ENCODE data around the gene MTERF1.

The MTERF1 gene, protein sequence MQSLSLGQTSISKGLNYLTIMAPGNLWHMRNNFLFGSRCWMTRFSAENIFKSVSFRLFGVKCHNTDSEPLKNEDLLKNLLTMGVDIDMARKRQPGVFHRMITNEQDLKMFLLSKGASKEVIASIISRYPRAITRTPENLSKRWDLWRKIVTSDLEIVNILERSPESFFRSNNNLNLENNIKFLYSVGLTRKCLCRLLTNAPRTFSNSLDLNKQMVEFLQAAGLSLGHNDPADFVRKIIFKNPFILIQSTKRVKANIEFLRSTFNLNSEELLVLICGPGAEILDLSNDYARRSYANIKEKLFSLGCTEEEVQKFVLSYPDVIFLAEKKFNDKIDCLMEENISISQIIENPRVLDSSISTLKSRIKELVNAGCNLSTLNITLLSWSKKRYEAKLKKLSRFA

DNA sequence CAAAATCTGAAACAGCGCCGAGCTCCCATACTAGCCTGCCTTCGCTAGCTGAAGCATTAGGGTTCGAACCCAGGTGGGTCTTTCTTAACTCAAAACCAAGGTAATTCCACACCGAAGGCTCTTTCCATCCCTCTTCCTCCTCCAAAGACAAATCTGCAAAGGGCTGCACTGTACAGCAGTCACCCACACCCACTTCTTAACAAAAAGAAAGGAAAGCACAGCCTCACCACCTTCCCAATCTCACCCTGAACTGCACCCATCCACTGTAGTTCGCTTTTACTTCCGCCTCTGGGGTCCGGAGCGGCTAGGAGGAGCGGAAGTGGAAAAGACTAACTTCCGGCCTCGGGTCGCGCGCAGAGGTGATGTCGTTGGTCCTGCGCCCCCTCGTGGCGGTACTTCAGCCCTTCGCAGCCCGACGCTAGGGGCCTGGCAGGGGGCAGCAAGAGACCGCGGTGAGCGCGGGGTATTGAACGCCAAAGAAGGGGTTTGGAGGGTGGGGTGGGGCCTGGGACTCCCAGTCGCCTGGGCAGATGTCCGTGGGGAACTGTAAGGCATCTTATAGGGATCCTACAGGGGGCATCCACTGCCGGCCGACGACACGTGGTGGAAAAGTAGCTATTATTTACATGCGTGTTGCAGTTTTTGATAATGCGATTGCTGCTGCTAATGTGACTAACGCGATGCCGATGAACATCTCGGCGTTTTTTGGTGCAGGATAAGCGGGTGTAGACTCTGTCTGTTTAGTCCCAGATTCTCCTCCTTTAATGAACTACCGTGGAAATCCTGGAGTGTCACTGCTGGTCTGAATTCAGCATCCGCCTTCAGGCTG is at the start of gene MTERF1:
MTERF1 (minus strand) TSS at position 290 of the 829 bp plus-strand sequence. CDS start 619 bp downstream, outside the sequence.
- peak within 1 kb of the TSS; percentile 13 for H3K27ac ChIP-seq
- H2AFZ ChIP-seq, result peak within 1 kb of the TSS; percentile 92
- H3K79me2 ChIP-seq, result peaks cover 7% of the 10 kb centered on the region
- H3K36me3 ChIP-seq (ENCODE audit: control insufficient read depth, insufficient read depth, low read length), result no peaks in the 10 kb centered on the region
- peak within 1 kb of the TSS; percentile 81 for H3K4me3 ChIP-seq (ENCODE audit: low read depth, low read length)
- TF ChIP-seq, protein P1, sequence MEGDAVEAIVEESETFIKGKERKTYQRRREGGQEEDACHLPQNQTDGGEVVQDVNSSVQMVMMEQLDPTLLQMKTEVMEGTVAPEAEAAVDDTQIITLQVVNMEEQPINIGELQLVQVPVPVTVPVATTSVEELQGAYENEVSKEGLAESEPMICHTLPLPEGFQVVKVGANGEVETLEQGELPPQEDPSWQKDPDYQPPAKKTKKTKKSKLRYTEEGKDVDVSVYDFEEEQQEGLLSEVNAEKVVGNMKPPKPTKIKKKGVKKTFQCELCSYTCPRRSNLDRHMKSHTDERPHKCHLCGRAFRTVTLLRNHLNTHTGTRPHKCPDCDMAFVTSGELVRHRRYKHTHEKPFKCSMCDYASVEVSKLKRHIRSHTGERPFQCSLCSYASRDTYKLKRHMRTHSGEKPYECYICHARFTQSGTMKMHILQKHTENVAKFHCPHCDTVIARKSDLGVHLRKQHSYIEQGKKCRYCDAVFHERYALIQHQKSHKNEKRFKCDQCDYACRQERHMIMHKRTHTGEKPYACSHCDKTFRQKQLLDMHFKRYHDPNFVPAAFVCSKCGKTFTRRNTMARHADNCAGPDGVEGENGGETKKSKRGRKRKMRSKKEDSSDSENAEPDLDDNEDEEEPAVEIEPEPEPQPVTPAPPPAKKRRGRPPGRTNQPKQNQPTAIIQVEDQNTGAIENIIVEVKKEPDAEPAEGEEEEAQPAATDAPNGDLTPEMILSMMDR (IDR thresholded peaks at IDR 0.05), result peak; percentile 99
- H3K4me2 ChIP-seq (ENCODE audit: low read length), result peak within 1 kb of the TSS; percentile 87
- H3K9me3 ChIP-seq (ENCODE audit: control insufficient read depth, low read length), result no peaks in the 10 kb centered on the region
- peaks cover 8% of the 10 kb centered on the region for H3K4me1 ChIP-seq
- H3K27me3 ChIP-seq (ENCODE audit: control insufficient read depth, insufficient read depth, low read length), result no peaks in the 10 kb centered on the region
- peak within 1 kb of the TSS; percentile 34 for H3K9ac ChIP-seq

- no peak overlapping the region for H3K27ac ChIP-seq
These were observed 49.0 kb upstream of the MTERF1 start for GRCh38 chr7:91929463-91929862.

DNA sequence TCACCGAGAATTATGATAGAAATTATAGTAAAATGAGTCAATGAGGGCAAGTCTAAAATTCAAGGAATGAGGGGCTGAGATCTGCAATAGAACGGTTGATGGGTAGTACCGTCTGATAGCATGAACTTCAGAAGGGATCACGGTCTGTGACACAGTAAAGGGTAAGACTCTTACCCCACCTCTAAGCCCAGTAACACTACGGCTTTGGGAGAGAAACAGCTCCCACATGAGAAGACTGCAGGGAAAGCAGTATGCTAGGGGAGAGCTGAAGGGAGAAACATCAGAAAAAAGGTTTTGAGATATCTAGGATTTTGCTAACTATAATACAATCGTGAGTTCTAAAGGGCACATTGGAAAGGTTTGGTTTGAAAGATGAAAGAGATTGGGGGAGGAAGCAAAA is 47.4 kb upstream of the MTERF1 start:
- no peak overlapping the region for H3K4me2 ChIP-seq (ENCODE audit: low read length)
- H3K27me3 ChIP-seq (ENCODE audit: control insufficient read depth, insufficient read depth, low read length), result no peaks in the 10 kb centered on the region
- H3K36me3 ChIP-seq (ENCODE audit: control insufficient read depth, insufficient read depth, low read length), result no peaks in the 10 kb centered on the region
- no peak overlapping the region for H3K4me3 ChIP-seq (ENCODE audit: low read depth, low read length)
- no peak overlapping the region for H3K27ac ChIP-seq
- no peaks in the 10 kb centered on the region for H3K9me3 ChIP-seq (ENCODE audit: control insufficient read depth, low read length)
- no peaks in the 10 kb centered on the region for H3K4me1 ChIP-seq
- no peak overlapping the region for H3K9ac ChIP-seq
- peak overlapping the region; percentile 31 for H2AFZ ChIP-seq
- TF ChIP-seq, protein P1 (IDR thresholded peaks at IDR 0.05), result no peak
- no peaks in the 10 kb centered on the region for H3K79me2 ChIP-seq

More at GRCh38 chr7:91929463-91929862, 49.0 kb upstream of the MTERF1 start:
- Histone ChIP-seq H3K4me2 (ENCODE audit: low read length) (no peak overlapping the region), H2AFZ (no peak overlapping the region), H3K36me3 (ENCODE audit: control insufficient read depth, insufficient read depth, low read length) (no peaks in the 10 kb centered on the region), H3K27me3 (ENCODE audit: control insufficient read depth, insufficient read depth, low read length) (no peaks in the 10 kb centered on the region), H3K9ac (no peak overlapping the region), H3K79me2 (no peaks in the 10 kb centered on the region), H3K4me3 (ENCODE audit: low read depth, low read length) (no peak overlapping the region), H3K9me3 (ENCODE audit: control insufficient read depth, low read length) (no peaks in the 10 kb centered on the region), H3K4me1 (no peaks in the 10 kb centered on the region)
- TF ChIP-seq, protein P1 (IDR thresholded peaks at IDR 0.05), result no peak

DNA sequence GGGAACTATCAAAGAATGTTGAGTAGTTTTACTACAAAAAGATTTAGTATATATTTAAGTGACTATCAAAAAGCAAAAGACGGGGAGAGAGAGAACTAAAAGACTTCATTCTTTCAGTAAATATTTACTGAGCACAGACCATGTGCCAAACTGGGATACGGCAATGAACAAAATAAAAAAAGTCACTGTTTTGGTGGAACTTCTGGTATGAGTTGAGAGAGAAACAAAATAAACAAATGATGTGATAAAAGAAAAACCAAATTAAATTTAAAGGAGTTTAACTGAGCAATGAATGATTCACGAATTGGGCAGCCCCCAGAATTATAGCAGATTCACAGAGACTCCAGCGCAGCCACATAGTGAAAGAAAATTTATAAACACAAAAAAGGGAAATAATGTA is 42.4 kb upstream of the MTERF1 start:
- no peaks in the 10 kb centered on the region for H3K36me3 ChIP-seq (ENCODE audit: control insufficient read depth, insufficient read depth, low read length)
- TF ChIP-seq, protein P1 (IDR thresholded peaks at IDR 0.05), result no peak
- no peak overlapping the region for H3K9ac ChIP-seq
- no peak overlapping the region for H3K27ac ChIP-seq
- H3K4me3 ChIP-seq (ENCODE audit: low read depth, low read length), result no peak overlapping the region
- H3K27me3 ChIP-seq (ENCODE audit: control insufficient read depth, insufficient read depth, low read length), result no peaks in the 10 kb centered on the region
- no peak overlapping the region for H2AFZ ChIP-seq
- H3K4me1 ChIP-seq, result no peaks in the 10 kb centered on the region
- no peaks in the 10 kb centered on the region for H3K79me2 ChIP-seq
- no peaks in the 10 kb centered on the region for H3K9me3 ChIP-seq (ENCODE audit: control insufficient read depth, low read length)
- no peak overlapping the region for H3K4me2 ChIP-seq (ENCODE audit: low read length)
